Adrenal gland (tissue), 5 donors: Measurements from ENCODE around the gene IFNL1.
"Not testable (repeated sequence)": the region's sequence is repeated elsewhere in the genome, so short reads cannot be mapped to it uniquely, and the experiment has no call there.

Experiments
- CTCF ChIP-seq, 6 experiments: fragments of 450-650 bp in 4 of 6; fragments of 200-600 bp in 2 of 6; sonication (generic) in 1 of 6; IDR thresholded peaks; 1 replicate in 5 of 6; 2 replicates in 1 of 6; pipeline versions ENCODE4 v1.5.1 to v1.8.0; 2016 to 2021; ENCODE audit warnings: antibody characterized with exemption in 6 of 6, mild to moderate bottlenecking in 2 of 6, moderate library complexity in 1 of 6
- POLR2A ChIP-seq, 2 donors: fragments of 450-650 bp; IDR thresholded peaks; one replicate each; pipeline ENCODE4 v1.6.1; 2017; ENCODE audit warnings: antibody characterized with exemption in 2 of 2, mild to moderate bottlenecking in 2 of 2, moderate library complexity in 1 of 2
- donor health status: DM: no; HTN: no; CAD: no.

DNA sequence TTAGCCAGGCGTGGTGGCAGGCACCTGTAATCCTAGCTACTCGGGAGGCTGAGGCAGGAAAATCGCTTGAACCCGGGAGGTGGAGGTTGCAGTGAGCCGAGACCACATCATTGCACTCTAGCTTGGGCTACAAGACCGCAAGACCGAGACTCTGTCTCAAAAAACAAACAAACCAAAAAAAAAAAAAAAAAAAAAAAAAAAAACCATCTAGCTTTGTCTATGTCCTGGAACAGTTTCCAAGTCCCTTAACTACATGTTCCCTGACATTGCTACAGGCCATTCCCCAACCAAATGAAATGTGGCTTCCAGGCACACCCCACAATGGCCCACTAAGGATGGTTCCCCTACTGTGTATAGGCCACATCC lies 13.1 kb downstream of the IFNL1 start:
- TF ChIP-seq CTCF, POLR2A (IDR thresholded peaks at IDR 0.05): not testable (repeated sequence)
